Hepatocyte (in vitro differentiated cells): ENCODE data around the gene NOC2L. TPM values are rescaled to one million over a fixed set of nuclear protein-coding genes. Genes with fewer than 3 reads are reported as not detected.

Source experiments
- DNase-seq: peaks from one replicate; pipeline ENCODE4 v3.0.0-alpha.2; 2016; ENCODE audit warnings: low spot score
- H2AFZ ChIP-seq: fragments of 200-600 bp; sonication (generic); 2 replicates; pipeline ENCODE4 v1.6.0; 2016; ENCODE audit warnings: antibody characterized with exemption, mild to moderate bottlenecking
- H3K27ac ChIP-seq: fragments of 200-600 bp; sonication (generic); 2 replicates; pipeline ENCODE4 v1.5.1; 2016; ENCODE audit warnings: mild to moderate bottlenecking
- H3K27me3 ChIP-seq: fragments of 200-600 bp; sonication (generic); 2 replicates; pipeline ENCODE4 v1.6.1; 2016
- H3K36me3 ChIP-seq: fragments of 200-600 bp; sonication (generic); replicated peaks from 2 replicates; pipeline ENCODE4 v1.5.1; 2016; ENCODE audit warnings: low read depth; ENCODE audit not compliant: insufficient read depth
- H3K4me1 ChIP-seq: fragments of 200-600 bp; sonication (generic); 2 replicates; pipeline ENCODE4 v1.5.1; 2016; ENCODE audit warnings: mild to moderate bottlenecking, moderate library complexity; ENCODE audit not compliant: insufficient read depth
- H3K4me2 ChIP-seq: fragments of 200-600 bp; sonication (generic); 2 replicates; pipeline ENCODE4 v1.6.0; 2016
- H3K4me3 ChIP-seq: fragments of 200-600 bp; sonication (generic); 2 replicates; pipeline ENCODE4 v1.5.1; 2016; ENCODE audit warnings: mild to moderate bottlenecking
- H3K79me2 ChIP-seq: fragments of 200-600 bp; sonication (generic); 2 replicates; pipeline ENCODE4 v1.6.0; 2017; ENCODE audit warnings: mild to moderate bottlenecking
- H3K9me2 ChIP-seq: fragments of 200-600 bp; sonication (generic); replicated peaks from 2 replicates; pipeline ENCODE4 v1.6.0; 2017; ENCODE audit warnings: mild to moderate bottlenecking; ENCODE audit not compliant: insufficient read depth
- H3K9me3 ChIP-seq: fragments of 200-600 bp; sonication (generic); 2 replicates; pipeline ENCODE4 v1.5.1; 2016; ENCODE audit warnings: low read depth, mild to moderate bottlenecking
- H4K20me1 ChIP-seq: fragments of 200-600 bp; sonication (generic); 2 replicates; pipeline ENCODE4 v1.6.0; 2016; ENCODE audit warnings: mild to moderate bottlenecking; ENCODE audit not compliant: insufficient read depth, poor library complexity, severe bottlenecking
- CTCF ChIP-seq: fragments of 200-600 bp; sonication (generic); IDR thresholded peaks from 2 replicates; pipeline ENCODE4 v1.5.1; 2016; ENCODE audit warnings: antibody characterized with exemption, mild to moderate bottlenecking; ENCODE audit not compliant: poor library complexity
- EZH2 ChIP-seq: fragments of 200-600 bp; sonication (generic); IDR thresholded peaks from 2 replicates; pipeline ENCODE4 v1.6.1; 2016; ENCODE audit warnings: antibody characterized with exemption, mild to moderate bottlenecking, borderline replicate concordance
- EZH2phosphoT487 ChIP-seq: fragments of 200-600 bp; sonication (generic); IDR thresholded peaks from one replicate; pipeline ENCODE4 v1.6.1; 2018; ENCODE audit warnings: antibody characterized with exemption, mild to moderate bottlenecking, low read depth, moderate library complexity; ENCODE audit not compliant: unreplicated experiment, severe bottlenecking
- WGBS: methylation state at CpG from one replicate; pipeline ENCODE4 v1.1.6; 2016; ENCODE audit warnings: low lambda C conversion rate; ENCODE audit errors: missing lambda C conversion rate; 5-methylcytosine and 5-hydroxymethylcytosine counted together
- polyA plus RNA-seq: library from polyadenylated mRNA; unstranded; fragments of >200 nt; fragmentation: Nextera tagmentation; extraction: Ambion mirVana; gene quantifications from 2 replicates; pipeline ENCODE4 v1.2.1, GENCODE V29; 2016
- total RNA-seq: library from RNA; depleted of rRNA; stranded (reverse); fragments of >200 nt; gene quantifications from 2 replicates; pipeline ENCODE4 v1.2.3, GENCODE V29; 2014

NOC2L gene
- total and polyA plus RNA-seq, 2 experiments from 2014 or later, result 44.3 to 66.6 TPM

DNA sequence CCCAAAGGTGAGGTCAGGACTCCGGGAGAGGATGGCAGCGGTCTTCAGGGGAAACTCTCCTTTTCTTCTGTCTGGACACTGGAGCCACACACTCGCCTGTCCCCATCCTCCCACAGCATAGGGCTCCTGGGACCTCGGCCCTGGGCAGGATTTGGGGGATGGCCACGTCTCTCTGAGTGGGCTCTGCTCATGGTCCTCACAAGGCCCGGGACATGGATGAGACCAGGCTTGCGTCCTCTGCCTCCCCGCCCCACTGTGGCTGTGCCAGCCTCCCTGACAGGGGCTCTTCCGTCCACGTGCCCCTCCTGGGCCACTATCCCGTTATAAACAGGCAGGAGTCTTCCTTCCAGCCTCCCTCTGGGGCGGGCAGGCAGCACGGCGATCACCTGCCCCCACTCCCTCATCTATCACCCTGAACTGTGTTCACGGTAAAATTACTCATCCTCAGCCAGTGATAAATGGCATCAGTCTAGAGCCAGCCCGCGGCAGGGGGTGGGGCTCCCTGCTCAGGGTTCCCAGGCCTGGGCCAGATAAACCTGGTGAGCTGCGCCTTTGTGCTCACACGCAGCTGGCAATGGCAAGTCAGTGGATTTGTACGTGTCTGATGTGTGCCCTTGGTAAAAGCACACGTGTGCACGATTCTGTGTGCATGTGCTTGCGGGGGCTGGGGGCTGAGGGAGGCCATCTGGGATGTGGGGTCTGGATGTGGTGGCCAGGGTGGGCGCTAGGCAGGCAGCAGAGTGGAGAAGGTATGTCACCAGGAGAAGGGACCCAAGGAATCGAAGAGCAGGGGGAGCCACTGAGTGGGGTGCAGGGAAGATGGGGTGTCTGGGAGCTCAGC is 48.0 kb downstream of the NOC2L start:
- no peaks in the 10 kb centered on the region for H3K9me3 ChIP-seq
- 57% methylated on average over 25 of the region's 25 CpGs for WGBS
- H3K4me3 ChIP-seq, result no peak overlapping the region

GRCh38 chr1:910311-910880 is 48.7 kb downstream of the NOC2L start:
- Histone ChIP-seq H3K27me3 (peaks cover 4% of the 10 kb centered on the region), H3K4me2 (no peak overlapping the region), H3K9me3 (no peaks in the 10 kb centered on the region), H2AFZ (no peak overlapping the region), H3K27ac (no peak overlapping the region), H3K79me2 (no peaks in the 10 kb centered on the region), H3K36me3 (no peaks in the 10 kb centered on the region), H3K9me2 (no peaks in the 10 kb centered on the region), H3K4me3 (no peak overlapping the region), H3K4me1 (peaks cover 23% of the 10 kb centered on the region), H4K20me1 (no peaks in the 10 kb centered on the region)
- WGBS, result 89% methylated on average over 24 of the region's 29 CpGs
- TF ChIP-seq EZH2 (no peak), CTCF (no peak), EZH2phosphoT487 (no peak)
- DNase-seq, result peak; percentile 5

More for the DNA sequence above, 48.0 kb downstream of the NOC2L start:
- Histone ChIP-seq H3K4me2 (no peak overlapping the region), H2AFZ (no peak overlapping the region), H3K79me2 (no peaks in the 10 kb centered on the region), H3K4me1 (peaks cover 18% of the 10 kb centered on the region), H3K36me3 (no peaks in the 10 kb centered on the region), H3K9me2 (no peaks in the 10 kb centered on the region), H3K27ac (no peak overlapping the region), H4K20me1 (no peaks in the 10 kb centered on the region), H3K27me3 (peaks cover 11% of the 10 kb centered on the region)
- no peak for TF ChIP-seq EZH2
- TF ChIP-seq CTCF, result no peak
- no peak for TF ChIP-seq EZH2phosphoT487
- DNase-seq, result peak; percentile 82

DNA sequence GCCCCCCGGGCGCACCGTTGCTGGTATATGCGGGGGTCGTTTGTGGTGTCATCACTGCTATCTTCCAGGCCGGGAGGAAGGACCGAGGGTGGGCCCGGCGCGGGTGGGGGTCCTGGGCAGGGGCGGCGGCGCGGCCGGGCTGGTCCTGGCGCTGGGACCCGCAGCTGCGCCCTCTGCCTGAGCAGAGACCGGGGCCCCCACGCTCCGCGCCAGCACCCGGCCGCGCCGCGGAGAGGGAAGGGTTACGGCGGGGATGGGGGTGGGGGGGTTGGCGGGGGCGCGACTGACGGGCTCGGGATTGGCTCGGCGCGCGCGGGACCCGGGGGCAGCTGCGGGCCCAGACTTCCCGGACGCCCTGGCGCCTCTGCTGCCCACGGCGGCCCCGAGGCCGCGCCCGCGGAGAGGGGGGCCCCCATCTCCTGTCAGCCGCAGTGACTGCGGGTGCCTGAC is 49.2 kb downstream of the NOC2L start:
- Histone ChIP-seq H3K9me3 (no peaks in the 10 kb centered on the region), H4K20me1 (no peaks in the 10 kb centered on the region), H2AFZ (no peak overlapping the region), H3K79me2 (no peaks in the 10 kb centered on the region), H3K4me3 (no peak overlapping the region), H3K36me3 (no peaks in the 10 kb centered on the region), H3K27me3 (no peaks in the 10 kb centered on the region), H3K4me1 (peaks cover 27% of the 10 kb centered on the region), H3K4me2 (no peak overlapping the region), H3K9me2 (no peaks in the 10 kb centered on the region), H3K27ac (no peak overlapping the region)
- DNase-seq, result no peak
- TF ChIP-seq EZH2phosphoT487 (no peak), CTCF (no peak)
- 100% methylated on average over 4 of the region's 53 CpGs for WGBS
